G401 (cell line): ENCODE data around the gene SKA3. TPM values are rescaled to one million over a fixed set of nuclear protein-coding genes. Genes with fewer than 3 reads are reported as not detected.

Experiments
- DNase-seq: peaks from one replicate; pipeline ENCODE4 v3.0.0-alpha.2; 2015; ENCODE audit warnings: low spot score
- in situ Hi-C: cut with HindIII; loops from 2 replicates; pipeline ENCODE4 v1.10.0; 2016; ENCODE audit warnings: low sequenced_read_pairs, mixed read lengths
- total RNA-seq: library from RNA; depleted of rRNA; stranded (reverse); fragments of >200 nt; shearing (Covaris generic); gene quantifications from 2 replicates; pipeline ENCODE4 v1.2.3, GENCODE V29; 2014; rRNA removed

Gene SKA3
- total RNA-seq, 1 experiment from 2014 or later = 21.1 TPM

DNA sequence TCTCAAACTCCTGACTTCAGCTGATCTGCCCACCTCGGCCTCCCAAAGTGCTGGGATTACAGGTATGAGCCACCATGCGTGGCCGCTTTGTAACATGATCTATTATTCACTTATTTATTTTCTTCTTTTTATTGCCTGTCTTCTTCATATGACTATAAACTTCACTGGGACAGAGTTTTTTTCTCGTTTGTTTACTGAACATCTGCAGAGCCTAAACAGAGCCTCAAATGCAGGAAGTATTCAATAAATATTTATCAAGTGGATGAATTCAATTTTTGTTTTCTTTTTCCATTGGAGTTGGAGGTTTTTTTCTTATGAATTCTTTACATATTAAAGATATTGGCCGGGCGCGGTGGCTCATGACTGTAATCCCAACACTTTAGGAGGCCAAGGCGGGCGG is 54.7 kb downstream of the SKA3 start:
- in situ Hi-C loops = no loop called here
- DNase-seq = no peak

DNA sequence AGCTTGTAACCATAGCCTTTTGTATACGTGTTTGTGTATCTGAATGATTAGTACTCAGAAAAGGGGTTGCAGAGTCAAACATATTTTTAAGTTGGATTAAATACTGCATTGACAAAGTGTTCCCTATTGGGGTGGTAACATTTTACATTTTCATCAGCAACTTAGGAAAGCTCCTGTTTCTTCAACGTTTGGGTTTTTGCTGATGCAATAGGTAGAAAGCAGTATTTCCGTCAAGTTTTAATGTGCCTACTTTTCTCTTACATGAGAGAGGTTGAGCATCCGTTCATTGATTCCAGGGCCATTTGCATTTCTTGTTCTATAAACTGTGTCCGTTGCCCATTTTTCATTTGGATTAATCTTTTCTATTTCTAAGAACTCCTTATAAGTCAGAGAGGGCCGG is 56.2 kb downstream of the SKA3 start:
- no peak for DNase-seq
- in situ Hi-C loops = no loop called here

DNA sequence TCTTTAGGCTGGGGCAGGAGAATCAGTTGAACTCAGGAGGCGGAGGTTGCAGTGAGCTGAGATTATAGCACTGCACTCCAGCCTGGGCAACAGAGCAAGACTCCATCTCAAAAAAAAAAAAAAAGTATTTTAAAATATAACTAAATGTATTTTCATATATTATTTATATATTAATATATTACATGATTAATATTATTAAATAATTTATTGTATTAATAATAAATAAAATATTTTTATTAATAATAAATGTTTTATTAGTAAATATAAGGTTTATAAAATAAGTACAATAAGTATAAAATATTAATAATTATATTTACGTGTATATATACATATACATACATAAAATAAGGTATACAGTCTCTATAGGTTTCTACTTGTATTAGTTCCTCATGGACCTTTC is 56.8 kb downstream of the SKA3 start:
- no peak for DNase-seq
- in situ Hi-C loops = no loop called here

DNA sequence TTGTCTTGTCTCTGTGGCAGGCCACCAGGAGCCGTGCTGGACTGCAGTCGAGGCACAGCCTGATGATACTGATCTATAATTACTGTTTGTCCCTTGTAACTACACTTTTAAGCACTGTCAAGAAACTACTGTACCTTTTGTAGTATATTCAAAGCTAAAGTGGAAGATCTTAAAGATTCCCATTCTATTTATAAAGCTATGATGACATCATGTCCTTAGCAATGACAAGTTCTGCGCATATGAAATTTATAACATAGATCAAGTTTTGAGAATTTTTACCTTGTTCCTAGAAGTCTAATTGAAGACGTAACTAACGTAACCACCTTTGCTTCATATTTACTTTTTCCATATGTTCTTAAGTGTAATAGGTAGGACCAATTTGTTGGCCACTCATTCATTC is 58.2 kb downstream of the SKA3 start:
- no peak for DNase-seq
- in situ Hi-C loops = no loop called here

DNA sequence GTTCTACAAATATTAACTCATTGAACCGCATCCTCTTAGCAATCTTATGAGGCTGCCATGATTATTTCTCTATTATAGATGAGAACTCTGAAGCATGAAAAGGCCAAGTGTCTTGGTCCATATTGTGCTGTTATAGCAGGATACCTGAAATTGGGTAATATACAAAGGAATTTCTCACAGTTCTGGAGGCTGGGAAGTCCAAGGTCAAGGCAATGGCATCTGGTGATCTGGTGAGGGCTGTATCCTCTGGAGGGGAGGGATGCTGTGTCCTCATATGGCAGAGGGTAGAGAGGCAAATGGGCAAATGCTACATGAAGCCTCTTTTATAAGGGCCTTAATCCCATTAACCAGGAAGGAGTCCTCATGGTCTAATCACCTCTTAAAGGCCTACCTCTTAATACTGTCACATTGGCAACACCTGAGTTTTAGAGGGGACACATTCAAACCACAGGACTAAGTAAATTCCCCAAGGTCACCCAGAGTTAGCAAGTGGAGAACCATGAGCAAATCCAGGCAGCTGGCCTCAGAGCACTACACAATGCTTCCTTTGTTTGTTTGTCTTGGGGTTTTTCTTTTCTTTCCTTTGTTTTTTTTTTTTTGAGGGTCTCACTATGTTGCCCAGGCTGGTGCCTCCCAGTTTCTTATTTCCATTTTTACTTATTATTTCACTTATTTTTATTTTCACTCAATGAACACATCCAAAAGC is 59.1 kb downstream of the SKA3 start:
- no peak for DNase-seq
- in situ Hi-C loops = no loop called here

DNA sequence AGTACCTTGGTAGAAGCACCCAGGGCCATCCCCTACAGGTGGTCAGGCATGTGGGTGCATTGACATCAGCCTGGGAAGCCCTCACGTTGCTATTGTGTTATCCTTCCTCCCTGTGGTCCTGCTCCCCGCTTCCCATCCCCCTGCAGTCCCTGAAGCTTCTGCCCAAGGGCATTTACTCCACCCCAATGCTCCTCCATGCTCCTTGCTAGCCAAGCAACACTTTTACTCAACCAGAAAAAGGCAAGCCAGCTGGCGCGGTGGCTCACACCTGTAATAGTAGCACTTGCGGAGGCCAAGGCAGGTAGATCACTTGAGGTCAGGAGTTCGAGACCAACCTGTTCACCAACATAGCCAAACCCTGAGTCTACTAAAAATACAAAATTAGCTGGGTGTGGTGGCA is 60.2 kb downstream of the SKA3 start:
- in situ Hi-C loops = no loop called here

DNA sequence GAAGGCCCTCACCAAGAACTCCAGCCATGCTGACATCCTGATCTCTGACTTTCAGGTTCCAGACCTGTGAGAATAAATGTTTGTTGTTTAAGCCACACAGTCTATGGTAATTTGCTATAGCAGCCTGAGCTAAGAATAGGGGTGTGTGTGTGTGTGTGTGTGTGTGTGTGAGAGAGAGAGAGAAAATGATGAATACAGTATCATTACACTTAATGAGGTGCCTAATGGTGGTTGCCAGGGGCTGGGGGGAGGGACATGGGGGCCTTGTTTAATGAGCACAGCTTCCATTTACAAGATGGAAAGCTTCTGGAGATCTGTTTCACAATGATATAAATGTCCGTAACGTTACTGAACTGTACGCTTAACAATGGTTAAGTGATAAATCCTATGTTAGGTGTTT is 61.1 kb downstream of the SKA3 start:
- no peak for DNase-seq
- in situ Hi-C loops = no loop called here

More for the DNA sequence above, 60.2 kb downstream of the SKA3 start:
- no peak for DNase-seq

DNA sequence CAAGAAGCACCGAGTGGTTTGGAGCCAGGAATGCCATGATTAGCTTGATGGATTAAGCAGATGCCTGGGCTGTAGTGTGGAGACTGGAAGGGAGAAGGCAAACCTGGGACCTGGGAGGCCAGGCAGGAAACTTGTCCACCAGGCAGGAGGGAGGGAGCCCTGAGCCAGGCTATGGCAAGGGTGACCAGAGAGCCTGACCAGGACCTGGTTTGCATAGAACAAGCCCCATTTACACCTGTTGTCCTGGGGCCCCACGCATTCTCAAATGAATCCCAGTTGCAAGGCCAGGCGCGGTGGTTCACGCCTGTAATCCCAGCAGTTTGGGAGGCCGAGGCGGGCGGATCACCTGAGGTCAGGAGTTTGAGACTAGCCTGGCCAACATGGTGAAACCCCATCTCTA is 64.8 kb downstream of the SKA3 start:
- in situ Hi-C loops = no loop called here
- no peak for DNase-seq

DNA sequence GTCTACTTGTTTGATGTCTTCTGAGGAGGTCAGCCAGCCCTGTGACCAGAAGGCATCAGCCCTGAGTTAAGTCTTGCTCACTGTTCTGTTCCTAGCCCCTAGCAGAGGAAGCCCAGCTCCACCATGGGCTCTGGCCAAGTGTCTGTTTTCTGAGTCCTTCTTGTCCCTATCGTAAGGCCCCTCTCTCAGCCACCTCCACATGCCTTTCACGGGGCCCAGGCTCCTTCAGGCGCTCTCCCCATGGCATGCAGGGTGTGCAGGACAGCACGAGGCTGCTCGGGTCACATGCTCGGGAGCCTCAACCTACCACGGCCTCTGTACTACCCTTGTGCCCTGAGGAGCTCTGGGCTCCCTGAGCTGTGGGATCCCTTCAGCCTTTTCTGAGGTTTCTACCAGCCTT is 67.2 kb downstream of the SKA3 start:
- DNase-seq = no peak
- in situ Hi-C loops = no loop called here

DNA sequence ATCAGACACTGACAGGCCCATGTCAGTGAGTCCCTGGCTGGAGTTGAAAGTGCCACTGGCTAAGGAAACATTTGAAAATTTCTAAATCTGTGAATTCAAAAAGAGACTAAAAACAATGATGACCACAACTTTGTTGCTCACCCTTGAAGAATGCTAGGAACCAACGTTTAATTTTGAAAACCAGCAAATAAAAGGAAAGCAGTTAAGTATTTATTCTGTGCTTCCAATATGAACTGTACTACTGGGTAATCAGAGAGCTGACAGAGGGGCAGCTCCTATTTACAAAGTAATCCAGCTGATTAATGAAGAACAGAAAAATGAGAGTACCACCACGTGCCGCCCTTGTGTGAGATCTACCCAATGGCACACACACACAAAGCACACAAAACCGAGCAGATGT is 70.3 kb downstream of the SKA3 start:
- no peak for DNase-seq
- in situ Hi-C loops = no loop called here

DNA sequence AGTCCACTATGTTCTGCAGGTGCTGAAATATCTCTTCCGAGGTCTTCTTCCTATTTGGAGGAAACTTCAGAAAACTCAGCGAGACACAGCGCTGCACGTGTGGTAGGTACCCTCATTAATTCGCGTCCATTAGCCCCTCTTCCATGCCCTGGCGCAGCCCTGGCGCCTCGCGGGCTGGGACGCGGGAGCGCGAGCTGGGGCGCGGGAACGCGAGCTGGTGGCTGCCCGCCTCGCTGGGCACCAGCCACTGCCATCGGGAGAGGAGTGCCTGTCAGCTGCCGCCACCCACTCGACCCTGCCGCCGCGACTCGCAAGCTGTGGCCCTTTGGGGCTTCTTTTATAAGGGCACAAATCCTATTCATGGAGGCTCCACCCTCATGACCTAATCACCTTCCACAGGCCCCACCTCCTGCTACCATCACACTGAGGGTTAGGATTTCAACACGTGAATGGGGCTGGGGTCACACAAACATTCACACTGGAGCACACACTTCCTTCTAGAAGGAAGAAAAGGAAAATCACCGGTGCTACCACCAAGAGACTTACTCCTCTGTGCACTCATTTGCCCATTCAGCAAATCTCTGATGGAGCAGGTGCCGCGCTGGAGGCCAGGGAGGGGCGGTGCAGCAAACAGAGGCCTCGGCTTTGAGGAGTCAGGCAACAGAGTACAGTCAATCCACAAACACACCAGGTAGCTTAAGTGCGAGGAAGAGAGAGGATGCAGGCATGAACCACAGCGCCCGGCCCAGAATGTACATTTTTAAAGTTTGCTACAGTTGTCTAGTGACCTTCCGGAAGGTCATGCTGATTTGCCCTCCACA is 71.9 kb downstream of the SKA3 start:
- in situ Hi-C loops = no loop called here
- no peak for DNase-seq

Other genes with a start within 250 kb of the SKA3 start
- 17.8 and 27.3 TPM in 2 replicates for gene LATS2, start 115.0 kb downstream of the SKA3 start, total RNA-seq
- gene SAP18, start 36.4 kb downstream of the SKA3 start, total RNA-seq = 65.4 and 65.8 TPM in 2 replicates
- gene MRPL57, start 106 bp upstream of the SKA3 start, total RNA-seq = 36.4 and 40.2 TPM in 2 replicates